ENCODE measurements around the gene EFHC2. TPM values are rescaled to one million over a fixed set of nuclear protein-coding genes. Genes with fewer than 3 reads are reported as not detected.

The EFHC2 gene
- total RNA-seq, 4 donors from 2014 or later, result 4.7 to 8.6 (median 5.9) TPM

DNA sequence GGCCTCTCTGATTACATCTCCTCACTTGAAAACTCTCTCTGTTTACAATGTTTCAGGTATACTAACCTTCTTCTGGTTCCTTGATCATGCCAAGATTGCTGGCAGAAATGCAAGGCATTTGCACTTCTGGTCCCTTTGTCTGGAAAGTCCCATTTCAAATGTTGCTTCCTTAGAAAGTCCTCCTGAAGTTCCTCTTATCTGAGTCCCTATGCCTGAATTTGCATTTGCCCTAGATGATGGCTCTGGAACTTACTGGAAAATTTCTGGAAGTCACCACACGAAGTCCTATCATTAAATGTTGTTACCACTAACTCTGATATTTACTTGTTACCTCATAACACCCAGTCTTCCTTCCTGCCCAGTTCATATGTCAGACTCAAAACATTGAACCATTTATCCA, 176.4 kb downstream of the EFHC2 start:
- no peak for DNase-seq
- TF ChIP-seq POLR2A (IDR thresholded peaks at IDR 0.05), result no peak
- TF ChIP-seq, protein P1, sequence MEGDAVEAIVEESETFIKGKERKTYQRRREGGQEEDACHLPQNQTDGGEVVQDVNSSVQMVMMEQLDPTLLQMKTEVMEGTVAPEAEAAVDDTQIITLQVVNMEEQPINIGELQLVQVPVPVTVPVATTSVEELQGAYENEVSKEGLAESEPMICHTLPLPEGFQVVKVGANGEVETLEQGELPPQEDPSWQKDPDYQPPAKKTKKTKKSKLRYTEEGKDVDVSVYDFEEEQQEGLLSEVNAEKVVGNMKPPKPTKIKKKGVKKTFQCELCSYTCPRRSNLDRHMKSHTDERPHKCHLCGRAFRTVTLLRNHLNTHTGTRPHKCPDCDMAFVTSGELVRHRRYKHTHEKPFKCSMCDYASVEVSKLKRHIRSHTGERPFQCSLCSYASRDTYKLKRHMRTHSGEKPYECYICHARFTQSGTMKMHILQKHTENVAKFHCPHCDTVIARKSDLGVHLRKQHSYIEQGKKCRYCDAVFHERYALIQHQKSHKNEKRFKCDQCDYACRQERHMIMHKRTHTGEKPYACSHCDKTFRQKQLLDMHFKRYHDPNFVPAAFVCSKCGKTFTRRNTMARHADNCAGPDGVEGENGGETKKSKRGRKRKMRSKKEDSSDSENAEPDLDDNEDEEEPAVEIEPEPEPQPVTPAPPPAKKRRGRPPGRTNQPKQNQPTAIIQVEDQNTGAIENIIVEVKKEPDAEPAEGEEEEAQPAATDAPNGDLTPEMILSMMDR (IDR thresholded peaks at IDR 0.05), result no peak
- no peak overlapping the region for H3K27ac ChIP-seq
- no peaks in the 10 kb centered on the region for H3K9me3 ChIP-seq
- no peaks in the 10 kb centered on the region for H3K27me3 ChIP-seq
- H3K4me1 ChIP-seq, result no peaks in the 10 kb centered on the region
- no peaks in the 10 kb centered on the region for H3K36me3 ChIP-seq
- no peak overlapping the region for H3K4me3 ChIP-seq (replicated peaks in 1 of 3)
- 70 to 88% methylated on average over 1 of the region's 1 CpG for WGBS, 2 donors
- intact Hi-C loops (cut with DNase I), result no loop called here

DNA sequence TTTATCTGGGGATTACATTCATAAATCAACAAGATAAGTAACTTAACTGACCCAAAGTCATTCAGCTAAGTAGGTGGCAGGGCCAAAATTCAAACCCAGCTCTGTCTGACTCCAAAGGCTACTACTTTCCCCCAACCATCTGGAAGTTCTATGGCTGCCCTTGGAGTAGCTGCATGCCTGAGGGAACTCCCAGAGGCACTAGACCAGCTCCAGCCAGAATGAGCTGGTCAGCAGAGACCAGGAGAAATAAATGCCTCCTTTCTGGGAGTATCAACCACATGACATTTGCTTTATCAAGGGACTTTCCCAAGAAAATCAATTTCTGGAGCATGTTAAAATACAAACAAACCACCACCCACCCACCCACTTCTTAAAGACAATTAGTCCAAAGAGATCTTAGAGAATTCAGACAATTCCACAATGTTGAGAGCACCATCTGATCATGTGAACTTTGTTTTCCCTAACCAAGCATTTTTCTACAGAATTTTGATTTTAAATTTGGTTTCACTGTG, 180.5 kb downstream of the EFHC2 start:
- TF ChIP-seq, protein P1 (IDR thresholded peaks at IDR 0.05), result no peak
- TF ChIP-seq POLR2A (IDR thresholded peaks at IDR 0.05), result no peak
- intact Hi-C loops (cut with DNase I), result no loop called here
- H3K27ac ChIP-seq, result no peak overlapping the region
- H3K36me3 ChIP-seq, result no peaks in the 10 kb centered on the region
- no peaks in the 10 kb centered on the region for H3K9me3 ChIP-seq
- no peak overlapping the region for H3K4me3 ChIP-seq (replicated peaks in 1 of 3)
- no peaks in the 10 kb centered on the region for H3K27me3 ChIP-seq
- DNase-seq, result no peak
- H3K4me1 ChIP-seq, result no peaks in the 10 kb centered on the region

DNA sequence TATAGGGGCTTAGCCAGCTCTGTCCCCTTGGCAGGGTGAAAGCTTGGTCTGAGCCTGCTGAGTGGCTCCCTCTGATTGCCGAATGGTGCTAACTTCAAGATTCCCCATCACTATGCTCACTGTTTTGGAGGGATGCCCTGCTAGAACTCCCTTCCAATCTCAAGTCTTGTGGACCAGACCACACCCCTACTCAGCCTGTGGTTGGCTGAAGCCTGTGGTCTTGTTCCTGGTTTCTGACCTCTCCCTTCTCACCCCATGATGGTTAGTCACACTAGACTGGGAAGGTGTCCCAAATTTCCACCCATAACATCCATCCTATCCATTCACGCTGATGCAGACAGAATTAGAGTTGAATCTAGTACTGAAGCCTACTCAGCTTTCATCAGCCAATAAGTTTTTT, 185.6 kb downstream of the EFHC2 start:
- TF ChIP-seq, protein P1 (IDR thresholded peaks at IDR 0.05), result no peak
- no peak for TF ChIP-seq POLR2A (IDR thresholded peaks at IDR 0.05)
- 78 to 92% methylated on average over 1 to 2 of the region's 2 CpGs for WGBS, 2 donors

DNA sequence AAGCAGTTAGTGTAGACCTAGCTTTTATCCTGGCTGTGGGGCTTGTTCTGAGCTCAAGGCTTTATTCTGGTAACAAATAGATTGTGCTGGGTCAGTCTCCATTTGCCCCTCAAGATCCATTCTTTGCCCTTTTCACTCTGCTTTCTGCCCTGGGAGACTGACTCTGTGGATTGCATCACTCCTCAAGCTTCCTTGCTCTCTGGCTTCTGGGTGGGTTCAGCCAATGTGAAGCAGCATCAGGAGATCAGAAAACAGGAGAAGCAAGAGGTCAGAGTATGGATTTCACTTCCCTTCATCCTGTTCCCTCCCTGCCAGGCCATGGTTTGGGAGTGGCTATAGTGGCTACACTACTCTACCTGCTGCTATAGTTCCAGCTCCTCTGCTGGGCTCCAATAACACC, 186.2 kb downstream of the EFHC2 start:
- TF ChIP-seq POLR2A (IDR thresholded peaks at IDR 0.05), result no peak
- TF ChIP-seq, protein P1 (IDR thresholded peaks at IDR 0.05), result no peak
- H3K27ac ChIP-seq, result no peak overlapping the region
- H3K27me3 ChIP-seq, result no peaks in the 10 kb centered on the region
- intact Hi-C loops (cut with DNase I), result no loop called here
- no peak overlapping the region for H3K4me3 ChIP-seq (replicated peaks in 1 of 3)
- no peak for DNase-seq
- no peaks in the 10 kb centered on the region for H3K36me3 ChIP-seq
- H3K4me1 ChIP-seq, result no peaks in the 10 kb centered on the region
- H3K9me3 ChIP-seq, result no peaks in the 10 kb centered on the region

More for the DNA sequence above, 185.6 kb downstream of the EFHC2 start:
- Histone ChIP-seq H3K9me3 (no peaks in the 10 kb centered on the region), H3K4me3 (replicated peaks in 1 of 3) (no peak overlapping the region), H3K27me3 (no peaks in the 10 kb centered on the region), H3K36me3 (no peaks in the 10 kb centered on the region), H3K4me1 (no peaks in the 10 kb centered on the region), H3K27ac (no peak overlapping the region)
- intact Hi-C loops (cut with DNase I), result no loop called here
- peak in 1 of 2 donors; percentile 2 for DNase-seq

DNA sequence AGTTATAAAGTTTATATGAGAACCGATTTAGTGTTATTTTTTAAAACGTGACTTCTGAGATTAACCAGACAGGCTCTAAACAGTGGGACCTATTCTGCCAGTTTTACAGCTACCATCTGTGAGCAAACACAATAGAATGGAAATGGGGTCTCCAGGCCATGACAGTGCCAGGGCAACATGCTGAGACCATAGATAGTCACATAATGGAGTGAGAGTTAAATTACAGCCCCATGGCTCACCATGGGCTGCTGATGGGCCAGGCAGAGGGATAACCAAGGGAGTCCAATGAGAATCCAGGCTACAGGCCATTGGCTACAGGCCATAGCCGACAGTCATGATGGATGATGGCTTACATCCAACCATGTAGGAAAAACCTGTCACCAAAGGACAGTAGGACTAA, 186.7 kb downstream of the EFHC2 start:
- intact Hi-C loops (cut with DNase I), result no loop called here
- Histone ChIP-seq H3K36me3 (no peaks in the 10 kb centered on the region), H3K27me3 (no peaks in the 10 kb centered on the region), H3K27ac (no peak overlapping the region), H3K4me1 (no peaks in the 10 kb centered on the region), H3K4me3 (replicated peaks in 1 of 3) (no peak overlapping the region), H3K9me3 (no peaks in the 10 kb centered on the region)
- WGBS, 2 donors, result 92 to 96% methylated on average over 2 to 3 of the region's 3 CpGs
- DNase-seq, result no peak
- TF ChIP-seq POLR2A (IDR thresholded peaks at IDR 0.05), result no peak
- TF ChIP-seq, protein P1 (IDR thresholded peaks at IDR 0.05), result no peak

Measured in thyroid gland (tissue), 4 donors.